GM12878 (cell line): Measurements from ENCODE around the gene SMCP. TPM values are rescaled to one million over a fixed set of nuclear protein-coding genes. Genes with fewer than 3 reads are reported as not detected.

Source experiments
- ATAC-seq: fragments of 200-7000 bp; cut with Tn5 transposase; 3 replicates; pipeline ENCODE4 v1.9.1; 2020; ENCODE audit warnings: mild to moderate bottlenecking, moderate library complexity
- BruUV-seq: library from RNA; stranded (reverse); fragments of 400-500 nt; replicated peaks from 2 replicates; lab custom pipeline; 2021; lab: Mats Ljungman, UMichigan
- CTCF ChIA-PET: fragments of 300-600 bp; sonication (Branson Sonifier 250); formaldehyde crosslinking; extraction: SDS; loops from one replicate; lab custom pipeline; 2021; ENCODE audit warnings: inconsistent platforms; lab: Yijun Ruan, JAX
- POLR2A ChIA-PET: fragments of 350-600 bp; formaldehyde crosslinking; extraction: SDS; loops from one replicate; lab custom pipeline; 2021; ENCODE audit warnings: inconsistent platforms; lab: Charles Lee
- RAD21 ChIA-PET: fragments of 300-600 bp; sonication (Branson Sonifier 250); formaldehyde crosslinking; loops from one replicate; lab custom pipeline; 2023; ENCODE audit warnings: antibody characterized with exemption; ENCODE audit not compliant: unreplicated experiment; lab: Charles Lee
- SMC1A ChIA-PET: fragments of 300-600 bp; sonication (Branson Sonifier 250); formaldehyde crosslinking; loops from one replicate; lab custom pipeline; 2023; ENCODE audit not compliant: unreplicated experiment, uncharacterized antibody; lab: Charles Lee
- DNase-seq: peaks from one replicate; pipeline ENCODE4 v3.0.0-alpha.2; 2011; ENCODE audit warnings: low read depth, low spot score
- FAIRE-seq: peaks from 3 replicates; lab custom pipeline; 2011; peaks lifted over from hg19 to GRCh38; lab: Jason Lieb, UNC
- H2AFZ ChIP-seq: 2 replicates; pipeline ENCODE4 v1.6.0; 2011; ENCODE audit warnings: low read depth, low read length, control low read depth; ENCODE audit not compliant: control insufficient read depth
- H3K27ac ChIP-seq: 2 replicates; pipeline ENCODE4 v1.5.1; 2011; ENCODE audit warnings: control low read depth; ENCODE audit not compliant: control insufficient read depth, insufficient read depth
- H3K27me3 ChIP-seq, 2 experiments: replicated peaks in 1 of 2; 2 replicates each; pipeline versions ENCODE4 v1.6.0 to v1.6.1; 2011; ENCODE audit warnings: low read length in 1 of 2; ENCODE audit not compliant: control insufficient read depth in 2 of 2, insufficient read depth in 2 of 2
- H3K36me3 ChIP-seq, 2 experiments: 2 replicates each; pipeline ENCODE4 v1.5.1; 2011; ENCODE audit warnings: low read length in 1 of 2; ENCODE audit not compliant: control insufficient read depth in 2 of 2, insufficient read depth in 2 of 2
- H3K4me1 ChIP-seq: 2 replicates; pipeline ENCODE4 v1.6.1; 2011; ENCODE audit warnings: mild to moderate bottlenecking, low read length, moderate library complexity, mixed read lengths; ENCODE audit not compliant: control insufficient read depth, insufficient read depth
- H3K4me2 ChIP-seq: 2 replicates; pipeline ENCODE4 v1.6.0; 2011; ENCODE audit warnings: control low read depth; ENCODE audit not compliant: control insufficient read depth, insufficient read depth
- H3K4me3 ChIP-seq: fragments of 200-600 bp; sonication (generic); 2 replicates; pipeline ENCODE4 v1.5.1; 2016
- H3K79me2 ChIP-seq: 2 replicates; pipeline ENCODE4 v1.6.0; 2011; ENCODE audit warnings: low read length; ENCODE audit not compliant: control insufficient read depth, insufficient read depth
- H3K9ac ChIP-seq: 2 replicates; pipeline ENCODE4 v1.8.0; 2011; ENCODE audit warnings: low read length, control low read depth, mixed read lengths; ENCODE audit not compliant: control insufficient read depth, insufficient read depth
- H3K9me3 ChIP-seq: replicated peaks from 3 replicates; pipeline ENCODE4 v1.5.1; 2011; ENCODE audit warnings: mild to moderate bottlenecking, low read length; ENCODE audit not compliant: control insufficient read depth, insufficient read depth
- H4K20me1 ChIP-seq: 2 replicates; pipeline ENCODE4 v1.6.0; 2011; ENCODE audit not compliant: control insufficient read depth, insufficient read depth
- EZH2 ChIP-seq: IDR thresholded peaks from 2 replicates; pipeline ENCODE4 v1.6.1; 2012; ENCODE audit warnings: low read depth, mild to moderate bottlenecking, control low read depth, inconsistent platforms, low read length, borderline replicate concordance; ENCODE audit not compliant: control insufficient read depth
- HCFC1 ChIP-seq: fragments of 150-350 bp; IDR thresholded peaks from 2 replicates; pipeline ENCODE4 v1.6.1; 2014; ENCODE audit warnings: low read length
- MXI1 ChIP-seq: fragments of 150-350 bp; IDR thresholded peaks from 2 replicates; pipeline ENCODE4 v1.6.1; 2011; ENCODE audit warnings: low read depth, mild to moderate bottlenecking, inconsistent platforms, low read length, improper control_type of control experiment
- MYB ChIP-seq: fragments of 150-350 bp; IDR thresholded peaks from 2 replicates; pipeline ENCODE4 v1.6.1; 2014; ENCODE audit warnings: mild to moderate bottlenecking, low read depth, low read length, borderline replicate concordance
- PAX8 ChIP-seq: fragments of 450-650 bp; IDR thresholded peaks from 2 replicates; pipeline ENCODE4 v1.6.1; 2017; ENCODE audit warnings: mild to moderate bottlenecking, moderate library complexity
- RUNX3 ChIP-seq: IDR thresholded peaks from 2 replicates; pipeline ENCODE4 v1.6.1; 2012; ENCODE audit warnings: low read length, inconsistent platforms
- TCF12 ChIP-seq: IDR thresholded peaks from 2 replicates; pipeline ENCODE4 v1.6.1; 2011; ENCODE audit warnings: low read depth, mild to moderate bottlenecking, low read length
- WRNIP1 ChIP-seq: IDR thresholded peaks from 2 replicates; pipeline ENCODE4 v1.6.1; 2011; ENCODE audit warnings: low read depth, low read length, improper control_type of control experiment, borderline replicate concordance
- WGBS: methylation state at CpG from one replicate; pipeline ENCODE4 v1.1.6; 2016; ENCODE audit warnings: low lambda C conversion rate; ENCODE audit not compliant: insufficient replicate concordance, insufficient coverage; ENCODE audit errors: missing lambda C conversion rate; 5-methylcytosine and 5-hydroxymethylcytosine counted together
- in situ Hi-C: fragments of 300-500 bp; cut with MboI; formaldehyde crosslinking; loops from 9 replicates; pipeline ENCODE4 v1.14.3; 2018; ENCODE audit warnings: mixed read lengths
- intact Hi-C: fragments of 100-400 bp; cut with micrococcal nuclease; formaldehyde crosslinking; loops from one replicate; pipeline ENCODE4 v1.14.2; 2022; ENCODE audit not compliant: unreplicated experiment
- polyA plus RNA-seq, 11 experiments: library from polyadenylated mRNA; depleted of rRNA in 4 of 11; unstranded in 6 of 11; stranded (reverse) in 5 of 11; fragments of >200 nt; fragmentation: Nextera tagmentation in 4 of 11; fragmentation: Illumina TruSeq in 1 of 11; extraction: Ambion mirVana in 4 of 11; extraction: Trizol in 1 of 11; gene quantifications; 1 replicate in 1 of 11; 2 replicates in 10 of 11; pipeline versions ENCODE4 v1.2.1 to v1.2.3, GENCODE V29; 2011 to 2016; ENCODE audit warnings: inconsistent platforms in 2 of 11, missing spikeins in 2 of 11, low read depth in 1 of 11
- total RNA-seq, 4 experiments: library from RNA; depleted of rRNA in 3 of 4; stranded (reverse); fragments of >200 nt in 3 of 4; fragmentation: Illumina TruSeq in 1 of 4; extraction: Trizol in 1 of 4; gene quantifications; 2 replicates each; pipeline versions ENCODE4 v1.2.1 to v1.2.3, GENCODE V29; 2013 to 2021
- TF ChIP-seq, protein P1 (sequence below): fragments of 450-650 bp; IDR thresholded peaks from 2 replicates; pipeline ENCODE4 v1.6.1; 2017; ENCODE audit warnings: borderline replicate concordance
- TF ChIP-seq, protein P2 (sequence below), 3 experiments: IDR thresholded peaks in 2 of 3; conservative IDR thresholded peaks in 1 of 3; 2 replicates each; pipeline ENCODE4 v1.5.1; 2011; ENCODE audit warnings: low read depth in 3 of 3, low read length in 3 of 3, mild to moderate bottlenecking in 3 of 3, control low read depth in 2 of 3, moderate library complexity in 2 of 3, inconsistent platforms in 1 of 3, mixed read lengths in 1 of 3; ENCODE audit not compliant: control insufficient read depth in 2 of 3, insufficient read depth in 1 of 3; ENCODE audit errors: extremely low read depth in 1 of 3
- TF ChIP-seq, protein P3 (sequence below): IDR thresholded peaks from 2 replicates; pipeline ENCODE4 v1.6.1; 2011; ENCODE audit warnings: low read depth, mild to moderate bottlenecking, low read length, moderate library complexity, borderline replicate concordance; ENCODE audit errors: extremely low read depth

Gene SMCP
- total and polyA plus RNA-seq, 10 of the 15 experiments (the other 5 are each of a cell fraction or from before 2014, with no cell fraction given), result 0.16 to 0.69 (median 0.27) TPM; not detected in 7

- ATAC-seq (peak; percentile 57), DNase-seq (no peak), FAIRE-seq (no peak)
- WGBS, result 18% methylated on average over 5 of the region's 5 CpGs
- Histone ChIP-seq H2AFZ (no peak overlapping the region; the same call in 1 of the 2 replicates), H3K79me2 (no peaks in the 10 kb centered on the region), H3K4me2 (no peak overlapping the region), H3K36me3 (no peaks in the 10 kb centered on the region), H3K27me3 (no peaks in the 10 kb centered on the region), H4K20me1 (no peaks in the 10 kb centered on the region), H3K9ac (no peak overlapping the region), H3K27ac (no peak overlapping the region), H3K4me3 (no peak overlapping the region), H3K9me3 (no peaks in the 10 kb centered on the region), H3K4me1 (peaks cover 5% of the 10 kb centered on the region)
- TF ChIP-seq MYB (no peak), TCF12 (no peak), EZH2 (no peak), RUNX3 (peak; percentile 39; the same call in 1 of the 2 replicates), WRNIP1 (no peak), PAX8 (no peak), HCFC1 (no peak), MXI1 (no peak)
- BruUV-seq, result no TSS peak
- in situ Hi-C loops, result no loop called here
- POLR2A ChIA-PET, result interaction anchor here (1.2 kb wide), 2 partner anchors 9 to 21 kb away, joined by 3 read pairs; no protein-coding TSS in a partner anchor
- intact Hi-C loops, result no loop called here
- RAD21 ChIA-PET, result interaction anchor here (0.9 to 2.7 kb wide), 3 partner anchors 13 to 42 kb away, joined by 4 to 8 read pairs (median 6); no protein-coding TSS in a partner anchor
- CTCF ChIA-PET, result interaction anchor here (0.6 to 7.6 kb wide), 7 partner anchors 12 to 315 kb away, joined by 3 to 45 read pairs (median 4); partner anchors contain the start of gene SMCP
- SMC1A ChIA-PET, result interaction anchor here (1.0 to 4.0 kb wide), 6 partner anchors 10 to 54 kb away, joined by 3 to 14 read pairs (median 4); no protein-coding TSS in a partner anchor
Measured at GRCh38 chr1:152912900-152913299, 34.8 kb downstream of the SMCP start.

DNA sequence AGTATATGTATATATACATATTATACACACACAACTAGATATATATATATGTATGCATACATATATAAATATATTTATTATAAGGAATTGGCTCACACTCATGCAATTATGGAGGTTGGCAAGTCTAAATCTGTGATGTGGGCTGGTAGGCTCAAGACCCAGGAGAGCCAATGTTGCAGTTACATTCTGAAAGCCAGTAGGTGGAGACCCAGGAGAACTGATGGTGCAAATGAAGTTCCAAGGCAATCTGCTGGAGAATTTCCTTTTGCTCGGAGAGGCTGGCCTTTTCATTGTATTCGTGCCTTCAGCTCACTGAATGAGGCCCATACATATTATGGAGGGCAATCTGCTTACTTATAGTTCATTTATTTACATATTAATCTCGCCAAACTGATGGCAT is 39.7 kb downstream of the SMCP start:
- ChIA-PET SMC1A (no interaction called here), POLR2A (no interaction called here), CTCF (interaction anchor here (1.6 to 2.0 kb wide), 2 partner anchors 9 to 275 kb away, joined by 4 to 6 read pairs; no protein-coding TSS in a partner anchor), RAD21 (no interaction called here)
- ATAC-seq (no peak), FAIRE-seq (no peak), DNase-seq (no peak)
- H3K27me3 ChIP-seq, result peaks cover 0 to 2% of the 10 kb centered on the region in 2 experiments; a peak in 1 of 4 replicates
- no TSS peak for BruUV-seq
- no peaks in the 10 kb centered on the region for H4K20me1 ChIP-seq
- no peaks in the 10 kb centered on the region; the same call in 2 of the 3 replicates for H3K9me3 ChIP-seq
- H3K79me2 ChIP-seq, result no peaks in the 10 kb centered on the region
- H3K36me3 ChIP-seq, result no peaks in the 10 kb centered on the region
- H3K4me3 ChIP-seq, result no peak overlapping the region
- H3K4me2 ChIP-seq, result no peak overlapping the region
- H2AFZ ChIP-seq, result no peak overlapping the region
- H3K27ac ChIP-seq, result no peak overlapping the region
- intact Hi-C loops (no loop called here), in situ Hi-C loops (no loop called here)
- no peaks in the 10 kb centered on the region for H3K4me1 ChIP-seq
- no peak overlapping the region for H3K9ac ChIP-seq
- WGBS, result 8% methylated on average over 3 of the region's 3 CpGs
- TF ChIP-seq, protein P1, sequence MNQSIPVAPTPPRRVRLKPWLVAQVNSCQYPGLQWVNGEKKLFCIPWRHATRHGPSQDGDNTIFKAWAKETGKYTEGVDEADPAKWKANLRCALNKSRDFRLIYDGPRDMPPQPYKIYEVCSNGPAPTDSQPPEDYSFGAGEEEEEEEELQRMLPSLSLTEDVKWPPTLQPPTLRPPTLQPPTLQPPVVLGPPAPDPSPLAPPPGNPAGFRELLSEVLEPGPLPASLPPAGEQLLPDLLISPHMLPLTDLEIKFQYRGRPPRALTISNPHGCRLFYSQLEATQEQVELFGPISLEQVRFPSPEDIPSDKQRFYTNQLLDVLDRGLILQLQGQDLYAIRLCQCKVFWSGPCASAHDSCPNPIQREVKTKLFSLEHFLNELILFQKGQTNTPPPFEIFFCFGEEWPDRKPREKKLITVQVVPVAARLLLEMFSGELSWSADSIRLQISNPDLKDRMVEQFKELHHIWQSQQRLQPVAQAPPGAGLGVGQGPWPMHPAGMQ, result no peak
- TF ChIP-seq, protein P2, sequence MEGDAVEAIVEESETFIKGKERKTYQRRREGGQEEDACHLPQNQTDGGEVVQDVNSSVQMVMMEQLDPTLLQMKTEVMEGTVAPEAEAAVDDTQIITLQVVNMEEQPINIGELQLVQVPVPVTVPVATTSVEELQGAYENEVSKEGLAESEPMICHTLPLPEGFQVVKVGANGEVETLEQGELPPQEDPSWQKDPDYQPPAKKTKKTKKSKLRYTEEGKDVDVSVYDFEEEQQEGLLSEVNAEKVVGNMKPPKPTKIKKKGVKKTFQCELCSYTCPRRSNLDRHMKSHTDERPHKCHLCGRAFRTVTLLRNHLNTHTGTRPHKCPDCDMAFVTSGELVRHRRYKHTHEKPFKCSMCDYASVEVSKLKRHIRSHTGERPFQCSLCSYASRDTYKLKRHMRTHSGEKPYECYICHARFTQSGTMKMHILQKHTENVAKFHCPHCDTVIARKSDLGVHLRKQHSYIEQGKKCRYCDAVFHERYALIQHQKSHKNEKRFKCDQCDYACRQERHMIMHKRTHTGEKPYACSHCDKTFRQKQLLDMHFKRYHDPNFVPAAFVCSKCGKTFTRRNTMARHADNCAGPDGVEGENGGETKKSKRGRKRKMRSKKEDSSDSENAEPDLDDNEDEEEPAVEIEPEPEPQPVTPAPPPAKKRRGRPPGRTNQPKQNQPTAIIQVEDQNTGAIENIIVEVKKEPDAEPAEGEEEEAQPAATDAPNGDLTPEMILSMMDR (IDR thresholded peaks at IDR 0.05 in 2 of 3, conservative IDR thresholded peaks at IDR 0.05 in 1 of 3; ENCODE audit: control insufficient read depth in 2 of 3, extremely low read depth in 1 of 3, insufficient read depth in 1 of 3, low read depth in 3 of 3, low read length in 3 of 3), result 0 out of 6 replicates have a peak, but pooled peaks of 1 of the 3 experiments have one; percentile 5
- TF ChIP-seq, protein P3, sequence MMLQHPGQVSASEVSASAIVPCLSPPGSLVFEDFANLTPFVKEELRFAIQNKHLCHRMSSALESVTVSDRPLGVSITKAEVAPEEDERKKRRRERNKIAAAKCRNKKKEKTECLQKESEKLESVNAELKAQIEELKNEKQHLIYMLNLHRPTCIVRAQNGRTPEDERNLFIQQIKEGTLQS, result no peak
